ENCODE results near the gene FUT6.
"Not testable (repeated sequence)": the region's sequence is repeated elsewhere in the genome, so short reads cannot be mapped to it uniquely, and the experiment has no call there.

The FUT6 gene

GRCh38 chr19:5839065-5840017, at the start of gene FUT6:
Gene FUT6 (minus strand): TSS chr19:5839702. CDS start chr19:5832567, 7,135 bp downstream.
- DNase-seq (ENCODE audit: extremely low read depth in 1 of 2, low read depth in 1 of 2) = no peak

- not testable (repeated sequence) for DNase-seq (ENCODE audit: extremely low read depth in 1 of 2, low read depth in 1 of 2)
These were observed 44.7 kb upstream of the FUT6 start for GRCh38 chr19:5884065-5884811.

- DNase-seq (ENCODE audit: extremely low read depth in 1 of 2, low read depth in 1 of 2) = not testable (repeated sequence)
These were observed 43.8 kb upstream of the FUT6 start for GRCh38 chr19:5883157-5883873.

- DNase-seq (ENCODE audit: extremely low read depth in 1 of 2, low read depth in 1 of 2) = no peak
These were observed 43.0 kb upstream of the FUT6 start for GRCh38 chr19:5882421-5882968.

GRCh38 chr19:5881543-5882299, 42.2 kb upstream of the FUT6 start:
- DNase-seq (ENCODE audit: extremely low read depth in 1 of 2, low read depth in 1 of 2) = no peak

- DNase-seq (ENCODE audit: extremely low read depth in 1 of 2, low read depth in 1 of 2) = no peak
These were observed 41.1 kb upstream of the FUT6 start for GRCh38 chr19:5880604-5881078.

GRCh38 chr19:5880196-5880595, 40.7 kb upstream of the FUT6 start:
- no peak for DNase-seq (ENCODE audit: extremely low read depth in 1 of 2, low read depth in 1 of 2)

- DNase-seq (ENCODE audit: extremely low read depth in 1 of 2, low read depth in 1 of 2) = no peak
These were observed 38.4 kb upstream of the FUT6 start for GRCh38 chr19:5877882-5878281.

- no peak for DNase-seq (ENCODE audit: extremely low read depth in 1 of 2, low read depth in 1 of 2)
These were observed 37.9 kb upstream of the FUT6 start for GRCh38 chr19:5877427-5877826.

GRCh38 chr19:5874496-5874895, 35.0 kb upstream of the FUT6 start:
- DNase-seq (ENCODE audit: extremely low read depth in 1 of 2, low read depth in 1 of 2) = not testable (repeated sequence)

GRCh38 chr19:5873617-5874199, 34.2 kb upstream of the FUT6 start:
- no peak for DNase-seq (ENCODE audit: extremely low read depth in 1 of 2, low read depth in 1 of 2)

GRCh38 chr19:5870986-5871394, 31.5 kb upstream of the FUT6 start:
- DNase-seq (ENCODE audit: extremely low read depth in 1 of 2, low read depth in 1 of 2) = no peak

- no peak for DNase-seq (ENCODE audit: extremely low read depth in 1 of 2, low read depth in 1 of 2)
These were observed 28.0 kb upstream of the FUT6 start for GRCh38 chr19:5867201-5868136.

GRCh38 chr19:5865772-5866171, 26.3 kb upstream of the FUT6 start:
- DNase-seq (ENCODE audit: extremely low read depth in 1 of 2, low read depth in 1 of 2) = no peak

- DNase-seq (ENCODE audit: extremely low read depth in 1 of 2, low read depth in 1 of 2) = no peak
These were observed 25.4 kb upstream of the FUT6 start for GRCh38 chr19:5864725-5865486.

GRCh38 chr19:5864013-5864720, 24.7 kb upstream of the FUT6 start:
- DNase-seq (ENCODE audit: extremely low read depth in 1 of 2, low read depth in 1 of 2) = no peak

GRCh38 chr19:5863030-5863665, 23.6 kb upstream of the FUT6 start:
- no peak for DNase-seq (ENCODE audit: extremely low read depth in 1 of 2, low read depth in 1 of 2)

Measured in stimulated activated CD8-positive, alpha-beta memory T cell treated with anti-CD3 and anti-CD28 coated beads, Interleukin-7, amount 100 ng/mL, for 48 hours (primary cell).